Ovary (tissue), 10 donors: ENCODE results near the gene COG6. TPM values are rescaled to one million over a fixed set of nuclear protein-coding genes. Genes with fewer than 3 reads are reported as not detected.
A peak's percentile ranks its signal among the peaks of the same experiment; 100 is the strongest.

Experiments
- DNase-seq, 5 donors: peaks; one replicate each; pipeline ENCODE4 v3.0.0-alpha.2; 2019 to 2020
- H3K27ac ChIP-seq, 2 donors: fragments of 200-600 bp; one replicate each; pipeline versions ENCODE4 v1.5.1 to v1.8.0; 2019 to 2022
- H3K27me3 ChIP-seq: fragments of 200-600 bp; one replicate; pipeline ENCODE4 v1.8.0; 2022
- H3K36me3 ChIP-seq: fragments of 200-600 bp; sonication (generic); one replicate; pipeline ENCODE4 v1.5.1; 2019
- H3K4me1 ChIP-seq: one replicate; pipeline ENCODE4 v1.8.1; 2013; ENCODE audit warnings: mild to moderate bottlenecking, moderate library complexity; ENCODE audit not compliant: insufficient read depth
- H3K4me3 ChIP-seq: fragments of 200-600 bp; sonication (generic); one replicate; pipeline ENCODE4 v1.5.1; 2017
- H3K9me3 ChIP-seq, 2 donors: fragments of 200-600 bp in 1 of 2; sonication (generic) in 1 of 2; one replicate each; pipeline versions ENCODE4 v1.5.1 to v1.8.1; 2013 to 2019; ENCODE audit warnings: mild to moderate bottlenecking in 1 of 2, moderate library complexity in 1 of 2
- EP300 ChIP-seq: sonication (generic); formaldehyde crosslinking; IDR thresholded peaks from one replicate; pipeline ENCODE4 v1.6.1; 2017; ENCODE audit warnings: antibody characterized with exemption
- POLR2A ChIP-seq: fragments of 450-650 bp; IDR thresholded peaks from one replicate; pipeline ENCODE4 v1.6.1; 2017; ENCODE audit warnings: antibody characterized with exemption, mild to moderate bottlenecking, moderate library complexity
- WGBS, 3 donors: extraction: QIAGEN DNeasy Blood & Tissue Kit in 1 of 3; methylation state at CpG; one replicate each; pipeline versions ENCODE4 v1.1.5 to v1.1.7; 2013 to 2017; 5-methylcytosine and 5-hydroxymethylcytosine counted together
- intact Hi-C, 4 donors: fragments of 100-400 bp; cut with DNase I; formaldehyde crosslinking; loops; one replicate each; pipeline versions ENCODE4 v1.11.0 to v1.15.1; 2022 to 2023
- long read RNA-seq, 3 donors: library from polyadenylated mRNA in 2 of 3; unstranded in 2 of 3; transcript quantifications; one replicate each; pipeline ENCODE4 v2.0.0 and lab custom pipeline, GENCODE V29; 2021 to 2026
- polyA plus RNA-seq, 2 donors: library from polyadenylated mRNA; stranded (reverse); fragments of 200-250 nt in 1 of 2; fragments of 350-450 nt in 1 of 2; fragmentation: Illumina TruSeq in 1 of 2; extraction: RNeasy Lipid Tissue Mini Kit (QIAGEN cat#74804) in 1 of 2; gene quantifications; one replicate each; pipeline ENCODE4 v1.2.3, GENCODE V29; 2013 to 2014
- total RNA-seq, 7 donors: library from RNA; depleted of rRNA in 2 of 7; stranded (reverse); fragments of >200 nt in 2 of 7; fragmentation: NEBNext Ultra II Directional in 3 of 7; extraction: Animal tissue kit (Norgen Biotek cat#: 25700) in 3 of 7; gene quantifications; one replicate each; pipeline versions ENCODE4 v1.1.0 to v1.2.4, GENCODE V29; 2016 to 2023
- TF ChIP-seq, protein P1 (sequence below), 3 donors: fragments of 450-650 bp in 2 of 3; fragments of 200-600 bp in 1 of 3; IDR thresholded peaks; one replicate each; pipeline versions ENCODE4 v1.5.1 to v1.8.0; 2016 to 2022; ENCODE audit warnings: antibody characterized with exemption in 3 of 3, mild to moderate bottlenecking in 1 of 3
- donor health status: DM: no; HTN: no; CAD: no; lungs with moderate emphysema.
- donor health status: DM: no; HTN: no; CAD: no.
- donor health status: Bipolar disorder and iron deficiency.
- donor health status: DM: yes; HTN: yes; CAD: no.
- donor health status: DM: no; HTN: no; CAD: no.
- donor health status: DM: yes; HTN: yes; CAD: no.

The COG6 gene
- total RNA-seq (10 to 100 TPM; 19.9 to 45.5 (median 33.9) TPM), polyA plus RNA-seq (10 to 100 TPM; 10.8 to 13.6 TPM)
- long read RNA-seq, donor 1, partial matches to known transcripts: 3 of 8 reads
- long read RNA-seq, donor 1, other reads (novel, unspliced or antisense): 1 of 8 reads
- long read RNA-seq, donor 2, transcript COG6-204 (19 exons, 3,563 nt): major isoform, 15 of 15 reads
- long read RNA-seq, donor 2, partial matches to known transcripts: 0 of 15 reads
- long read RNA-seq, donor 2, other reads (novel, unspliced or antisense): 0 of 15 reads
- long read RNA-seq, donor 3, transcript COG6-204 (19 exons, 3,563 nt): major isoform, 23 of 34 reads
- long read RNA-seq, donor 3, partial matches to known transcripts: 3 of 34 reads
- long read RNA-seq, donor 3, other reads (novel, unspliced or antisense): 8 of 34 reads

DNA sequence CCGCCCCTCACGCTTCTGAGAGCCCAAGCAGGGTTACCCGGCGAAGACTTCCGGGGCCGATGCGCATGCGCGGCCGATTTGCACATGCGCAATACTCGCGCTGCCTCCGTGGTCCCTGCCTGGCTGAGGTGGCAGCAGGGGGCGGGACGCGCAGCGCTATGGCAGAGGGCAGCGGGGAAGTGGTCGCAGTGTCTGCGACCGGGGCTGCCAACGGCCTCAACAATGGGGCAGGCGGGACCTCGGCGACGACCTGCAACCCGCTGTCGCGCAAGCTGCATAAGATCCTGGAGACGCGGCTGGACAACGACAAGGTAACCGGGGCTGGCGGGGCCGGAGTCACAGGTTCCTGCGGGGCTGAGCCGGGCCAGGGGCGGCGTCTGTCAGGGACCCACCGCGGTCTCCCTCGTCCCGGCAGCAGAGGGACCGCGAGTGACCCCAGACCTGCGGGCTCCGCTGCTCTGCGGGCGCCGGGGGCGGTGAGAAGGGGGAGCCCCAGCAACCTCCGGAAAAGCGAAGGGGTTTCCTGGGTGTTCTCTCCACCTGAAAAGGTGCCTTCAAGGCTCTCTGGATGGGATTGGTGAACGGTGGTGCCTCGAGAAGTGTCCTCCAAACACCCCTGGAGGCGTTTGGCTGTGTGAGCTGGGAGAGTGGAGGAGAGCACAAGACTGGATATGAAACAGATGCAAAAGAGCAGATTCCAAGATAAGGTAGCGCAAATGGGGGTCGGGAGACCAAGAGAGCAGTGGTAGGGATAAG lies at the start of gene COG6:
TSS of gene COG6 (plus strand) at position 94 of the 756 bp plus-strand sequence. CDS start at position 159, 65 bp downstream.
- WGBS, 3 donors: 0 to 1% (median 0%) methylated on average over 43 to 59 of the region's 59 CpGs
- H3K27me3 ChIP-seq: no peaks in the 10 kb centered on the region
- intact Hi-C loops: no loop called here
- H3K4me1 ChIP-seq: peaks cover 3% of the 10 kb centered on the region
- no peaks in the 10 kb centered on the region for H3K36me3 ChIP-seq
- peak within 1 kb of the TSS; percentile 97 for H3K4me3 ChIP-seq
- H3K9me3 ChIP-seq: no peaks in the 10 kb centered on the region
- TF ChIP-seq, protein P1, sequence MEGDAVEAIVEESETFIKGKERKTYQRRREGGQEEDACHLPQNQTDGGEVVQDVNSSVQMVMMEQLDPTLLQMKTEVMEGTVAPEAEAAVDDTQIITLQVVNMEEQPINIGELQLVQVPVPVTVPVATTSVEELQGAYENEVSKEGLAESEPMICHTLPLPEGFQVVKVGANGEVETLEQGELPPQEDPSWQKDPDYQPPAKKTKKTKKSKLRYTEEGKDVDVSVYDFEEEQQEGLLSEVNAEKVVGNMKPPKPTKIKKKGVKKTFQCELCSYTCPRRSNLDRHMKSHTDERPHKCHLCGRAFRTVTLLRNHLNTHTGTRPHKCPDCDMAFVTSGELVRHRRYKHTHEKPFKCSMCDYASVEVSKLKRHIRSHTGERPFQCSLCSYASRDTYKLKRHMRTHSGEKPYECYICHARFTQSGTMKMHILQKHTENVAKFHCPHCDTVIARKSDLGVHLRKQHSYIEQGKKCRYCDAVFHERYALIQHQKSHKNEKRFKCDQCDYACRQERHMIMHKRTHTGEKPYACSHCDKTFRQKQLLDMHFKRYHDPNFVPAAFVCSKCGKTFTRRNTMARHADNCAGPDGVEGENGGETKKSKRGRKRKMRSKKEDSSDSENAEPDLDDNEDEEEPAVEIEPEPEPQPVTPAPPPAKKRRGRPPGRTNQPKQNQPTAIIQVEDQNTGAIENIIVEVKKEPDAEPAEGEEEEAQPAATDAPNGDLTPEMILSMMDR (IDR thresholded peaks at IDR 0.05): peak in 1 of 3 donors; percentile 17
- TF ChIP-seq POLR2A: no peak
- no peak for TF ChIP-seq EP300
- peak; percentile 88 to 96 (median 92) for DNase-seq
- peak within 1 kb of the TSS; percentile 39 to 54 for H3K27ac ChIP-seq

DNA sequence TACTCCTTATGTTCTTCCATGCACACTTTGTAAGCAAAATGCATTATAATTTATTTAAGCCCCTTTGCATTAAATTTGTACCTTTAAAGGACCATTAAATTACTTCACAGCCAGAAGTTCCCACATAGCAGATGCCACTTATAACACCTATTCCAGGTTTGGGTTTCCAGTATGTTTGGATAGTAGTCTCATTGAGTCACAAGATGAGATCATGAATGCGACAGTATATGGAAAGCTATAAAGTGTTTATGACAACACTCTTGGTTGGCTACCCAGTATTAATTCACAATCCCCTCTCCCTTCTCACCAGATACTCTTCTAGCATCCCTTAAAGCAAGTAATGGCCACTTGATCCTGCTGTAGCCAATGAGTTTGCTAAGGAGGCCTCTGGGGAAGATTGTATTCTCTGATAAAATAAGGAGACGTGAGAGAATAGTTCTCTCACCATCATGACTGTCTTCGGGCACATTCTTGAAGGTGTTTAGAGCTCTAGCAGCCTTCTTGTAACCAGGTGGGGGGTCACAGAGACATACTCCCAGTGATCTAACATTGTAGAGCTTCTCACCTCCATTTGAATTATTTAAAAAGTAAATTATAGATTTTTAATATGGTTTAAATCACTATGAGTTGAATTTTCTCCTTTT lies 49.7 kb upstream of the COG6 start:
- no peak for DNase-seq

GRCh38 chr13:39607876-39608275 lies 47.6 kb upstream of the COG6 start:
- H3K36me3 ChIP-seq: no peaks in the 10 kb centered on the region
- no peaks in the 10 kb centered on the region for H3K9me3 ChIP-seq
- intact Hi-C loops: loop anchor here in 2 of 4 donors (10.0 kb wide), 2 partner anchors 193 to 463 kb away; no protein-coding TSS in a partner anchor
- no peak overlapping the region for H3K4me3 ChIP-seq
- no peaks in the 10 kb centered on the region for H3K27me3 ChIP-seq
- H3K27ac ChIP-seq: no peak overlapping the region
- no peaks in the 10 kb centered on the region for H3K4me1 ChIP-seq
- DNase-seq: no peak
- WGBS, 3 donors: 94 to 97% (median 96%) methylated on average over 4 of the region's 4 CpGs
- no peak for TF ChIP-seq POLR2A
- TF ChIP-seq, protein P1 (IDR thresholded peaks at IDR 0.05): no peak

More for the DNA sequence above, 49.7 kb upstream of the COG6 start:
- Histone ChIP-seq H3K9me3 (no peaks in the 10 kb centered on the region), H3K4me1 (peaks cover 4% of the 10 kb centered on the region), H3K36me3 (no peaks in the 10 kb centered on the region), H3K27me3 (no peaks in the 10 kb centered on the region), H3K27ac (no peak overlapping the region), H3K4me3 (no peak overlapping the region)
- intact Hi-C loops: loop anchor here in 2 of 4 donors (10.0 kb wide), 2 partner anchors 191 to 461 kb away; no protein-coding TSS in a partner anchor
- TF ChIP-seq, protein P1 (IDR thresholded peaks at IDR 0.05): no peak
- TF ChIP-seq POLR2A (no peak), EP300 (no peak)
- WGBS, 3 donors: 92 to 97% (median 92%) methylated on average over 3 of the region's 3 CpGs

DNA sequence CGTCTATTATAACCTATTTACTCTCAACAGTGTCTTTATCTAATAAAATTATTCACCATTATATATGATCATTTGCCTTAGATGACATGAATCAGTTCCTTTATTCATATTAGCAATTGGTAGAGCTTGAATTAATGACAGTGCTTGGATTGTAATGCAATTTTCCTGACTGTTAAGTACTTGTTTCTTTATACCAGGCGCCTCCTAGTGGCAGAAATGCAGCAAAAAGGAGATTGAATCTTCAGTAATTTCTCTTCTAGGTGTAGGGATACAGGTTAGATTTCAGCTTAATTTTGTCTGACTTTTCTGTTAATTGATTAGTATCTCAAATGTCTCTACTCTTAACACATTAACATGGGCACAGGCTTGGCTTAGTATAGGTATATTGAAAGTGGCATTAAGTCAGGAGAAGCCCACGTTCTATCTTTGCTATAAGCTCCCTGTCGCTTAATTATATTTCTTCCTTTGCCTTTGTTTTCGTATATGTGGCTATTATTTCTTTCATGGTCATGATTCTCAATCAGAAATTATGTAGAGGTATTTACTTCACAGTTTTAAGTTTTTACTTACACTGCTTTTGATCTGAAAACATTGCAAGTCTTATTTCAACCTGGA lies 43.3 kb upstream of the COG6 start:
- Histone ChIP-seq H3K4me3 (no peak overlapping the region), H3K4me1 (no peaks in the 10 kb centered on the region), H3K36me3 (no peaks in the 10 kb centered on the region), H3K9me3 (no peaks in the 10 kb centered on the region), H3K27me3 (no peaks in the 10 kb centered on the region), H3K27ac (no peak overlapping the region)
- WGBS, 3 donors: 54 to 62% (median 56%) methylated on average over 5 of the region's 5 CpGs
- intact Hi-C loops: loop anchor here in 3 of 4 donors (2.0 to 10.0 kb wide), 4 partner anchors 337 to 557 kb away; no protein-coding TSS in a partner anchor
- DNase-seq: peak; percentile 41 to 84 (median 58)
- TF ChIP-seq, protein P1 (IDR thresholded peaks at IDR 0.05): peak; percentile 73 to 84 (median 84)
- no peak for TF ChIP-seq POLR2A
